ENCODE results near the gene EPHB1.

EPHB1 gene

DNA sequence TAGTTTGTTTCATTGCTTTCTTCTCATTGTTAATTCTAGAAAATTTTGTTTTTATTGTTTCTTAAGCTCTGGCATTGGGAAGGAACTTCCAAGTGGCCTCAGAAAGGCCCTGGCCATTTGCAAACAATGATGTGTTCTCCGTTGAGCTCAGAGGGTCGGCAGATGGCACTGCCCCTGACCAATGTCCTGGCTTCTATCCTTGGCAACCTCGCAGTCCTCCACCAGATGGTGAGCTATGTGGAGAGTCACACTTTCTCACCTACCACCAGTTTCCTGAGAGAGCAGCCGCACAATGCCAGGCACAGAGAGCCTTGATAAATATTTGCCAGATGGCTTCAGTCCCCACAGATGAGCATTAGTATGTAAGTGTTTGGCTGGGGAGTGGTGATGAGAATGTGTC lies 343.7 kb downstream of the EPHB1 start:
- DNase-seq, result no peak

DNA sequence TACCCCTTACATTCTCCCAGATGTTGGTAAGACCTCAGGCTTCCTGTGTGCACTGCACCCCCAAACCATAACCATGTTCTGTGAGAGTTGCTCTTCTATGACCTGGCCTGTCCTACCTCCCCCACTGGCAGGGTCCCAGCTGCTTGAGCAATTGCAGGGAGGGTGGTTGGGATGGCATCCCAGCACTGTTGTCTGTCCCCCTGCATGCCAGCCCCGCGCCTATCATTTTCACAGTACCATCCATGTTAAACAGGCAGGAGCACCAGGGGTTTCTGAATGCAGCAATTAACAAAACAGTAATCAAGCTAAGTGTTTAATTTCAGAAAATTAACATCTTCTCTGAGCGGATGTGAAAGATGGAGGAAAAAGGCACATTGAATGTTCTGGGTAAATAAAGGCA lies 345.5 kb downstream of the EPHB1 start:
- no peak for DNase-seq

DNA sequence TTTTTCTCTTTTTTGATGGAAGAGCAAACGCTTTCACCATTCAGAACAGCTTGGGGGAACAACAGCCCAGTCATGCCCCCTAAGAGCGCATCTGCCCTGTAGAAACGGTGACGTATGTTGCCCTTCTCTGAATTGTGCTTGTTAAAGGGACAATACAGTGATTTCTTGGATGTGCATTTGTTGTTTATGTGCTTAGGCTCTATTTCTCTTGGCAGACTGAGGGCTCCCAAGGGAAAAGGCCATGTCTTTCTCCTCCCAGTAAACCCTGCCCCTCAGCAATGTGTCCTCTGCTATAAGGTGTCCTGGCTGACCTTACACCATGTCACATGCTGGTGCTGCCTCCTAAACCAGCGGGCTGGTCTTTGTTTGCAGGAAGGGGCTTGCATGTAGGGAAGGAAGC lies 346.1 kb downstream of the EPHB1 start:
- no peak for DNase-seq

DNA sequence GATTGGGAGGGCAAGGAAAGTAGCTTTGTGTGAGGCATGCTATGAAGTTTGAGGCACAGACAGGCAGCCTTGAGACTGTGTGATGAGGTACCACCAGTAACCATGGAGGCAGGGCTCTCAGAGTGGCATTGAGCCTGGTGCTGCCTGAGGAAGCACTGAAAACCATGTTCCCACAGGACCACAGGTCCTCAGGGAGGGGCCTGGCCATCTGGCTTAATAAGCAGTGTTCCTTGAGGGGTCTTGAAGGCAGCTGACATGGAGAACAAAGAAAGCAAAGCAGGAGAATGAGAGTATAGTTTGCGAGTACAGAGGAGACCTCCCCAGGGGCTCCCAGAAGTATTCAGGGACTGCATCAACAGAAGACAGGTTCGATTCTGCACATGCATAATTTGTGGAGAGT lies 346.6 kb downstream of the EPHB1 start:
- DNase-seq, result no peak

DNA sequence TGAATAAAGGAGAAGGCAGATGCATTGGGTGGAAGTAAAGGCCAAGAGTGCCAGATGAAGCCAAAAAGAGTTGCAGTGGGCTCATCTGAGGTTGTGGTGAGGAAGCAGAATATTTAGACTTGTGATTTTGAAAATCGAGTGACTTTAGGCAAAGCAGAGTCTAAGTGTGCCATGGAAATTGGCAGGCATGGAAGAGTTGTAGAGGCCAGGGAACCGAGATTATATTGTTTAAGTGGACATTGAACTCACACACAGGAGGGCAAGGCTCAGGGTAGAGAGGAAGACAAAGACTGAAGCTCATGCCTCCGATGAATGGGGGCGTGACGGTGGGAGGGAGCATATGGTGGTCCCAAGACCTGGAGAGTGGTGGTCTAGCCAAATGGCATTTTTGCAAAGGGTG lies 347.5 kb downstream of the EPHB1 start:
- DNase-seq, result no peak

DNA sequence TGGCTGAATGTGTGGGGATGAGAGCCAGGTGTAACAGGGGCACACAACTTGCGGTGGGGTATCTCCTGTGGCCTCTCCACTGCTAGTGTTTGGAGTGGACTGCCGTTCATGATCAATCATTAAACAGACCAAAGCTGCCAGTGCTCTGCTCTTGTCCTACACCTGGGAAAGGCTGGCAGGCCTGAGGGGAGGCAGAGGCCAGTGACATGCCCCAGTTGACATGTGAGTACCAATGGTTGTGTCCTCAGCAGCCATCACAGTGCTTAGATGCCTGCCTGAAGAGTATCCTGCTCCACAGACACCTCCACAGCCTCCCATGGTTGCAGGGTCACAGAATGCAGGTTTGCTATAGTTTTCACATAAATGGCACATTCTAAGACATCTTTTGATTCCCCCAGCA lies 348.4 kb downstream of the EPHB1 start:
- DNase-seq, result no peak

DNA sequence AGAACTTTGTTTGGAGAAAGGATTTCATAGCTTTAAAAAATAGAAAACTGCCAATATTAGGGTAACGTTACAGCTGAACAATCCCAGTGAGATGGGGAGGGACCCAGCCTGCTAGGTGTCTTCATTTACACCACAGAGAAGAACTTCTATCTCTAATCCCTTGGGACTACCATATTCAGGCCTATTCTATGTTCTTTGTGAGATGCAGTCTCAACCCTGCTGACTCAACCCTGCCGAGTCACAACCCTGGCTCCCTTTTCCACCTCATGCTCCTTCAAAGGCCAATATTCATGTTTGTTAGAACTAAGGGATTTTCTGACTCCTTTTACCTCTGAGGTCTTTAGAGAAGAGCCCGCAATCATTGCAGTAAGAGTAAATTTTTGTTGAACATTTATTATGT lies 350.5 kb downstream of the EPHB1 start:
- DNase-seq, result no peak

DNA sequence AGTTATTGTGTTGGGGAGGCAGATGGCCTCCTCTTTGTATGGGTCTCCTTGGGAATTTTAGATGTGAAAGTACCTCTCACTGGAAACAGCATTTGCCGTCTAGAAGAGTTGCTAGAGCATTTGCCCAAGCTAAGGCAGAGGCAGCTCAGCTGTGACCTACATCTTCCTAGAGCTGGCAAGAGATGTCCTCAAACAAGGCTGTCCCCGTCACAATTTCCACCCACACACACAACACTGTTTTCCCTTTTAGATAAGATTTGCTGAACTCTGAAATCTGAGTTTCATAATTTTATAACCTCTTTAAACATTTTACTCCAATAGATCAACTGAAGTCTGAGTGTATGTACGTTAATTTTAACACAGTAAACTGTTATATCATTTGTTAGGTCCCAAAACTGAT lies 352.6 kb downstream of the EPHB1 start:
- DNase-seq, result no peak

DNA sequence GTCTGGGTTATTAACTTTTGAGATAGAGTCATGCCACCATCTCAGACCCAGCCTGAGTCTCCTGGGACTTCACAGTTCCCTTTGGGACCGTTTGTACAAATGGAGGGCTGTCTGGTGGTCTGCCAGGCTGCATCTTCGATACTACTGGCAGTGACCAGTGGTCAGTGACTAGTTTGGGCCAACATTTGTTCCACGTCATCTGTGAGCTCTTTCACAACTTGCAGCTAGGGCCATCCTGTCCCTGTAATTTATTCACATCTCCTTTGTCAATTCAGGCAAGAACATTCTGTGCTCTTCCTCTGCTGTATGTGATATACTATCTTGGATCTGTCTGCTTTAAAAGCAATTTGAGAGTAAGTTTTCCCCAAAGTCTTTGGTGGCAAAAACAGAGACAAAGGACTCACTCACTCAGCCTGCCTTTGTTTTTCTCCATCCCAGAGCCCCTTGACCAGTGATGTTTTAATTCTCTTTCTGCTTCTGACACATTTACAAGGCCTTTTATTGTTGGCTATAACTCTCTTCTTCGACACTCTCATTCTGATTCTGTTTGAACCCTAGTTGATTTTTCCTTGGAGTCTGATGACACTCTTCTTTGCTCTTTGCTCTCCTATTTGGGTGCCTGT lies 353.4 kb downstream of the EPHB1 start:
- no peak for DNase-seq

DNA sequence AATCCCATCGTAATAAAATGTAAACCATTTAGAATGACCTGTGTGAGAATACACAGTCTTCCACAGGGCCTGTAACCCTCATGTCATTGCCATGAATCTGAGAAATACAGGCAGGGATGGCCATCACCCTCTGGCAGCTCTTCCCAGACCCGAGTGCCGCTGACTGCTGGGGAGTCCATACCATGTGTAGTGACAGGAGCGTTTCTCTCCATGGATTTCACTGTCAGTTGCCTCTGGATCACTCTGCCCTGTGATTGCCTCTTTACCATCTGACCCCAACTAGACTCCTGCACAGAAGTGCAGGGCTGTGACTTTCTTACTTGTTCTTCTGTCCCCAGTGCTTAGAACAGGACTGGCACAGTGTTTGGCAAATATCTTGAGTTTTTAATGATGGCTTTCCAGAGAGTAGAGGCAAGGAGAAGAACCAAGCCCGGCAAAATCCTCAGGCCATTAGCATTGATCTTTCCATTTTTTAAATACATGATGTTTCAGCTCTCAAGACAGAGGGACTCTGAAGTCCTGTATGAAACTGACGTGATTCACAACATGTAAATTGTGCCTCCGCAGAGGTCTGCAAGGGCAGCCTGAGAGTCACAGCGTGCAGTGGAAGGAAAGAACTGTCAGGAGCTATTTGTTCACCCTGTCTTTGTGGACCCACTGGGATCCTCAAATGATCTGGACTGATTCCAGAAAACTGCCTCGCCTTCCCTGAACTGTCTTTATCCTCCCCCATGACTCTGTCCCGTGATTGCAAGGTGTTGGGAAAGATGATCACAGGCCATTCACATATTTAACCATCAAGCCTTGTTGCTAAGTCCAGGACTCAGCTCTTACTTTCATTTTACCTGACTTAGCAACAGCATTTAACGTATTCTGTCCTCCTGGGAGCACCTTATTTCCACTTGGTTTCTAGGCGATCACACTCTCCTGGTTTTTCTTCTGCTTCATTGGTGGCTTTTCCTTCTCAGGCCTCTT lies 354.9 kb downstream of the EPHB1 start:
- no peak for DNase-seq

DNA sequence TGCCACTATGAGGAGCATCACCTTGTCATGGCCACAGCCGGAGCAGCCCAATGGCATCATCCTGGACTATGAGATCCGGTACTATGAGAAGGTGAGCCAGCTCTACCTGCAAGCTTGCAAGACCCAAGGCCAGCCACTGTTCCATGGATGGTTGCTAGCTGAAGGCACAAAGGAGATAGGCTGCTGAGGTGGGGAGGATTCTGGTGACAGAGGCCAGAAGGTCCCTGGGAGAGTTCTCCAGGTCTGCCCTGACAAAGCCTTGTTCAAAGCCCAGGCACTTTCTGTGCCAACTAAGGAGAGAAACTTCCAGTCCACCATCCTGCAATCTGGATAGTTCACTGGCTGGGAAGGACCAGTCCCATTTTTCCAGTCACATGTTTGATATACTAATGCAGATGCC lies 359.1 kb downstream of the EPHB1 start:
- no peak for DNase-seq

DNA sequence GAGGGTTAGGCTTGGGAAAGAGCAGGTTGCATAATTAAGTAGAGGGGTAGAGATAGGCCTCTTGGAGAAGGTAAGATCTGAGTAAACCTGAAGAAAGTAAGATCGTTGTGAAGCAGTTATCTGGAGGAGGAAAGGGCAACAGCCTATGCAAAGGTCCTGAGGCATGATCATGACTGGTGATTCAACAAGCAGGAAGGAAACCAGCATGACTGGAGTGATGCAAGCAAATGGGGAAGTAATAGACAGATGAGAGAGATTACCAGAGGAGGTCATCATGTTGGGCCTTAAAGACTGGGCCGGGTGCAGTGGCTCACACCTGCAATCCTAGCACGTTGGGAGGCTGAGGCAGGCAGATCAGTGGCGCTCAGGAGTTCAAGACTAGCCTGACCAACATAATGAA lies 360.2 kb downstream of the EPHB1 start:
- DNase-seq, result no peak

DNA sequence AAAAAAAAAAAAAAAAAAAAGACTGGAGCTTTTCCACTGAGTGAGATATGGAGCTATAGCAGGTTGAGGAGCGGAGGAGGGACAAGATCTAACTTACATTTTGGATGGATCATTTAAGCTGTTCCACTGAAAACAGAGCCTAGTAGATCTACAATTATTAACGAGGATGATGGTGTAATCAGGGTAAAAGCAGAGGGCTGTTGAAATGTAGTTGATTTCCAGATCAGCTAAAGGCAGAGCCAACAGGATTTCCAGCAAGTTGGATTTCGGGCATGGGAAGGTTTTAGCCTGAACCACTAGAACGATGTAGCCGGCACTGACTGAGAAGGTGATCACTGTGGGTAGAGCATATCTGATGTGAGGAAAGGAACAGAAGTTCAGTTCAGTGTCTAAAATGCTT lies 360.7 kb downstream of the EPHB1 start:
- no peak for DNase-seq

DNA sequence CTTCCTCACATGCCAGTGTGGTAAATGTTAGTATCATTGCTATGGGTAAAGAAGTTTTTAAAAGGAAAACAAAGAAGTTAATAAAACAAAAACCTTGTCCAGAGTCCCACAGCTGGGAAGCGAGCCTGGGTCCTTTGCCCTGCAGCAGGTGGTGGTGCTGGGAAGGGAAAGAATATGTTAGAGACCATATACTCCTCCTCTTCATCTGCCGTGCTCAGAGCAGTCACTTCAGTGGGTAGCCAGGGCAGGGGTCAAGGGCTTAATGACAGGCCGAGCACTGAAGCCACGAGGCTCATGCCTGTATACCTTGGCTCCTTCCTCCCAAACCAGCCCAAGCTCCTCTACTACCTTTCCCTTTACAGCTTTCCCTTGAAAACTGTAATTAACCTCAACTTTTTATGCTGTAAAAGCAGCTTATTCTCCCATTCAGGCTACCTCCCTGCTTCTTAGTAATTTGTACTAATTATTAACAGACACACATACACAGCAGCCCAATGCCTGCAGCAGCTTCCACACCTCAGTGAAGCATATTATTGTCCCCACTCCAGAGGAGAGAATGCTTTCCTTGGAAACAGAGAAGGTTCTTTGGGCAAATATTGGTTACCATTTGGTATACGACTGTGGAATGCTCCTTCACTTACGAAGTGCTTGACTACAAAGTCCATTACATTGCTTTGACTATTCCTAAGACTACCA lies 362.1 kb downstream of the EPHB1 start:
- no peak for DNase-seq

DNA sequence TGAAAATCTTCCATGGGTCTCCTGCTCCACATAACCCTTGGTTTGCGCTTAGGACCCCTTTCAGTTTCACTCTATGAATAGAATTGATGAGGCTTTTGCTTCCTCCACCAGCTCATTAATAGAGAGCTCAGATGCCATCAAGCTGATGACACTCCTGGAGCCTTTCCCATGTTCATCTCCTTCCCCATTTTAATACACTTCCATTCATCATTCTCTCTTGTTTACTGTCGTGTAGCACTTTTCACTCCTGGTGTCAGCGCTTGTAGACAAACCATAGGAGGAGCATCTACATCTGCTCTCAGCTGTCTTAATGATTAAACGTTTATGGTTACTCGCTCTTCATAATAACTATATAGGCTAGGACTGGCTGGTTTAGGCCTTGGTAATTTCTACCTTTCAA lies 363.5 kb downstream of the EPHB1 start:
- DNase-seq, result no peak

DNA sequence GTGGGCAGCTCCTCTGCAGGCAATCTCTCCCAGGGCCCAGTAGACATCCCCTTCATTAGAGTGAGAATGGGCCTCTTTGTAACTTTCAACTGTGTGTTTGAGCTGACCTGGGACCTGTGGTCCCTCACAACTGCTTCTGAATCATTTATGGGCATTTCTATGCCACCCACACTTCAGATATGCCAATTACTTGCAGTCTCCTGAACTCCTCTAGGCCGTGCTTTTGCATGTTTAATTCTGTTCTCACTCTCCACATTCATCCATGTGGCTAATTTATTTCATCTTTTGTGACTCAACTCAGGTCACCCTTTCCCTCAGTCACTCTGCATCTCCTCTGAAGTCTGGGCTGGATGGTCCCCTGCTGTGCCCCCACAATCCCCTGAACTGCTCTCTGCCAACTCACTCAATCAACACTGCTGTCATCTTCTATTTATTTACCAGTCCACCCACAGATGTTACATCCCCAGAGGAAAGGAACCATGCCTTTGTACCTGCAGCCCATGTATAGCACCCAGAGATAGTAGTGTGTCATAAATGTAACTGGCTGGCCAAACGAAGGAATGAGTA lies 364.7 kb downstream of the EPHB1 start:
- no peak for DNase-seq

DNA sequence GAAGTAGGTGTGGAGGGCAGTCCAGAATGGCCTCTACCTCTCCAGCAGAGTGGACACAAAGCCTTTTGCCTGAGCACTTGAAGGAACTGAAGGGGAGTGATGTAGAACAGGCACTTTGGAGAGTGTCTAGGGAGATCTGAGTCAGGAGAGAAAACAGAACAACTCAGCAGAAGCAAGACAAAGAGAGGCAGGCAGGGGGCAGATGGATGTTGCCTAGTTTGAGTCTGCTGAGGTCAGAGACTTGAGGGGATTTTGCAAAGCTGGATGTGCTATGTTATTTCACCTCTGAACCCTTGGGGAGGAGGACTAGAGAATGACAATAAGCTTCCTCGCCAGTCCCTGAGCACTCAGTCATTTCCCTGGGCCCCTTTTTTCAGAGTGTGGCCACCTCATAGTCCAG lies 366.4 kb downstream of the EPHB1 start:
- no peak for DNase-seq

DNA sequence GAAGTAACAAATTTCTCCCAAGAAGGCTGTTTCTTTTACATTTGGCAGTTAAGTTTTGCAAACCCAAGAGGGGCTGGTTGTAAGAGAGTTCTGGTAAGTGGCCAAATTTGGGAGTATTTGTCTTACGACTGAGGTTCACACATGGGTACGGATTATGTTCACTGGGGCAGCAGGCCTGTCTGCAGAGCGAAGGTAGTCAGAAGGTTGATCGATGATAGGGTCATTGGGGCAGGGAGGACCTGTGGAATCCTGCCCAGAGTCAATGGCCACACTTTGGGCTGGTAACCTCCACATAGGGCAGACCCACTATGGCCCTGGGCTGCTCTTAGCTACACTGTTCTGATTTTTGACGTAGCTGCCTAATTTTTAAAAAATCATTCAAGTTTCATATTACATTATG lies 368.6 kb downstream of the EPHB1 start:
- no peak for DNase-seq

DNA sequence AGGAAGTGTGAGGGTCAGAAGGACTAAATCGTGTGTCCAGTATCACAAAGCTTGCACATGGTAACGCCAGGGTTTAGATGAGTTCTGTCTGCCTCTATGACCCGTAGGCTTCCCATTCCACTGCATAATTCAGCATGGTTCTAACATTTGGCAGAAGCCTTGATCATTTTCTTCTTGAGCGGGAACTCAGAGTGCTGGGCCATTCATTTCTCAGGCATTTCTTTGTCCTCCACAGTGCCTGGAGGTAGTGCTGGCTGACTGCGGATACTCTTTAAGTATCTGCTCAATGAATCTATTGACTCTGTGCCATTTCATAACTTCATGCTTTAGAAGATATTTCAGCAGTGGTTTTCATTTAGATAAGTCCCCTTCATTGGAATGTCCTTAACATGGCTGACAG lies 370.2 kb downstream of the EPHB1 start:
- DNase-seq, result no peak

DNA sequence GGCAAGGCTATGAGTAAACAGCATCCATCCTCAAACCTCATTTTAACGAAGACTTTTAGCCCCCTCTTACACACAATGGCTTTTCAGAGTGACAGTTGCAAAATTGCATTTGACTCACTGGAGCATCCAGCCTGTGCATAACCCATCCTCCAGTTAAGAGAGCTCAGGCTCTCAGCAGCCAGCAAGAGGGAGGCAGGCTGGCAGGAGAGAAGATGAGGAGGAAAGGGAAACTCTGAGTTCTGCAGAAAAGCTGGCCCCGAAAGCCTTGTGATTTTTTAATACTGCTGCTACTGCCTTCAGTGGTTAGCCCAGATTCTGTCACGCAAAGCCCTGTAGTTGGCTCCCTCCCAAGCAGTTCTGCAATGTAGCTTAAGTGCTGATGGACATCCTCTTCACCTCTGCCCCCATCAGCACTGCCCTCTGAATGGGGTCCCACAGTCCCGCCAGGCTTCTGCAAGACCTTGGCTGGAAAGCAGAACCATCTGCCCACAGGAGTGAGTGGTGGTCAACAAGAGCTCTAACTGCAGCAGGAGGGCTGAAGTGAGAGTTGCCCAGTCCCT lies 371.3 kb downstream of the EPHB1 start:
- no peak for DNase-seq

DNA sequence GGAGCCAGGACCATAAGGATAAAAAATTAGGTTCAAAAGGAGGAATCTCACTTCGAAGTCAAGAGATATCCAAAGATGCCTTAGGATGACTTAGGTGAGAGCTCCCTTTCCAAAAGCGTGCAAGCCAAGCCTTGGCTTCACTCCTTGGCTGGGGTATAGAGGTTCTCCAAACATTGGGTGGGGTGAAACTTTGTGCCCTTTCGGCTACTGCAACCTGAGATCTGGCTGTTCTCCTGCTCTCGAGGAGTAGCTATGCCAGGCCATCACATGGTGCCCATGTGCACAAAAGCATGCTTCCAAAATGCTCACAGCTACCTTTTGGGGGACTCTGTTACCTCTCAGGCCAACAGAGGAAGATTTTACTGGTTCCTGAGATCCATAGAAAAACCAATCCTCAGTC lies 373.8 kb downstream of the EPHB1 start:
- no peak for DNase-seq

DNA sequence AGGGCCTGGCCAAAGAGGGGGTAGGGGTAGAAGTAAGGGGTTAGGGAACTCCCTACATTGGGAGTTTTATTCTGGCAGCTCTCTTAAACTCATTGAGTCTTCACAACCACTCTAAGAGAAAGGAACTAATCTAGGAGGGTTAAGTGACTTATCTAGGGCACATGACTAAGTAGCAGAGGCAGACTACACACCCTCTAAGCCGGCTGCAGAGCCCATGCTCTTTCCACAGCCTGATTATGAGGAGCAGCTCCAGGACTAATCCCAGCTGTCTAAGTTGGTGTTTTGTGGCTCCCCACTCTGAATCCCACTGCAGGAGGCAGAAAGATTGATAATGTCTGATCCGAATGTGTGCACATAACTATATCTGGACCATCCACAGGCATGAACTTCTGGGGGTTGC lies 374.6 kb downstream of the EPHB1 start:
- DNase-seq, result no peak

DNA sequence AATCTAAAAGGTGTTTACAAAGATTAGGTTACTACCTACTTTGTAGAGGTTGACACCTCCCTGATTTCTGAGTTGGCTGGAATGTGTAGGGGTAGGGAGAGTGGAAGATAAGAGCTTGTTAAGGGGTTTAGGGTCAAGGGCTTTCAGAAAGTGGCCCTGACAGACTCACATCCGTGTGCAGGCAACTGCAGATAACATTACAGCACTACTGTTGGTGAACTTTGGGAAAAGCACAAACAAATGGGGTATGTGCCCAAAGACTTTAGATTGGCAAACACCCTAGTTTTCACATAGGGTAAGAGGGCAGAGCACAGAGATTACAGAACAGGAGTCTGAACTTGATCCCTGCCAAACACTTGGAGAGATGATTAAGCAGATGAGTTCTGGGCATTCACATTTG lies 375.7 kb downstream of the EPHB1 start:
- no peak for DNase-seq

Measured in Kasumi-1 (cell line).